ENCODE results near the gene HUS1B.

HUS1B gene

GRCh38 chr6:620166-620565 lies 36.7 kb downstream of the HUS1B start:
- TF ChIP-seq GATA3 (IDR thresholded peaks at IDR 0.05; ENCODE audit: low read depth, low read length) (no peak), GATA2 (IDR thresholded peaks at IDR 0.05; ENCODE audit: low read depth, low read length) (no peak)

- TF ChIP-seq GATA2 (IDR thresholded peaks at IDR 0.05; ENCODE audit: low read depth, low read length) (no peak), GATA3 (IDR thresholded peaks at IDR 0.05; ENCODE audit: low read depth, low read length) (no peak)
Observed at GRCh38 chr6:617456-618100, 39.3 kb downstream of the HUS1B start.

- TF ChIP-seq GATA2 (IDR thresholded peaks at IDR 0.05; ENCODE audit: low read depth, low read length) = no peak
- TF ChIP-seq GATA3 (IDR thresholded peaks at IDR 0.05; ENCODE audit: low read depth, low read length) = no peak
Observed at GRCh38 chr6:613981-614380, 42.9 kb downstream of the HUS1B start.

- TF ChIP-seq GATA2 (IDR thresholded peaks at IDR 0.05; ENCODE audit: low read depth, low read length) (no peak), GATA3 (IDR thresholded peaks at IDR 0.05; ENCODE audit: low read depth, low read length) (no peak)
Observed at GRCh38 chr6:611928-612327, 45.0 kb downstream of the HUS1B start.

- TF ChIP-seq GATA2 (IDR thresholded peaks at IDR 0.05; ENCODE audit: low read depth, low read length) (no peak), GATA3 (IDR thresholded peaks at IDR 0.05; ENCODE audit: low read depth, low read length) (no peak)
Observed at GRCh38 chr6:610882-611281, 46.0 kb downstream of the HUS1B start.

GRCh38 chr6:609905-610304 lies 47.0 kb downstream of the HUS1B start:
- TF ChIP-seq GATA2 (IDR thresholded peaks at IDR 0.05; ENCODE audit: low read depth, low read length) = no peak
- TF ChIP-seq GATA3 (IDR thresholded peaks at IDR 0.05; ENCODE audit: low read depth, low read length) = no peak

- TF ChIP-seq GATA3 (IDR thresholded peaks at IDR 0.05; ENCODE audit: low read depth, low read length) (no peak), GATA2 (IDR thresholded peaks at IDR 0.05; ENCODE audit: low read depth, low read length) (no peak)
Observed at GRCh38 chr6:606829-607379, 50.0 kb downstream of the HUS1B start.

Measured in SH-SY5Y (cell line).